HG02571 (cell line): Measurements from ENCODE around the gene SLC27A2.

Experiments
- ATAC-seq: cut with Tn5 transposase; IDR thresholded peaks from one replicate; pipeline ENCODE4 v1.9.1; 2021; ENCODE audit warnings: mild to moderate bottlenecking, moderate library complexity; ENCODE audit not compliant: unreplicated experiment

SLC27A2 gene

GRCh38 chr15:50233192-50233736 lies 51.3 kb downstream of the SLC27A2 start:
- ATAC-seq: no peak

GRCh38 chr15:50234764-50235163 lies 52.8 kb downstream of the SLC27A2 start:
- ATAC-seq: no peak

- ATAC-seq: no peak
Measured at GRCh38 chr15:50235794-50236193, 53.8 kb downstream of the SLC27A2 start.

GRCh38 chr15:50236433-50236832 lies 54.4 kb downstream of the SLC27A2 start:
- no peak for ATAC-seq

GRCh38 chr15:50238255-50238654 lies 56.3 kb downstream of the SLC27A2 start:
- no peak for ATAC-seq

- ATAC-seq: no peak
Measured at GRCh38 chr15:50241684-50242450, 59.9 kb downstream of the SLC27A2 start.

- ATAC-seq: no peak
Measured at GRCh38 chr15:50244153-50244552, 62.2 kb downstream of the SLC27A2 start.

GRCh38 chr15:50244959-50245624 lies 63.1 kb downstream of the SLC27A2 start:
- ATAC-seq: no peak

GRCh38 chr15:50246631-50247030 lies 64.6 kb downstream of the SLC27A2 start:
- no peak for ATAC-seq

GRCh38 chr15:50247819-50248655 lies 66.0 kb downstream of the SLC27A2 start:
- peak; percentile 92 for ATAC-seq

GRCh38 chr15:50248994-50249582 lies 67.1 kb downstream of the SLC27A2 start:
- no peak for ATAC-seq

- no peak for ATAC-seq
Measured at GRCh38 chr15:50249704-50250103, 67.7 kb downstream of the SLC27A2 start.

- no peak for ATAC-seq
Measured at GRCh38 chr15:50250760-50251394, 68.9 kb downstream of the SLC27A2 start.

GRCh38 chr15:50251638-50252182 lies 69.7 kb downstream of the SLC27A2 start:
- ATAC-seq: no peak

GRCh38 chr15:50252556-50252955 lies 70.6 kb downstream of the SLC27A2 start:
- ATAC-seq: no peak

GRCh38 chr15:50256188-50257041 lies 74.4 kb downstream of the SLC27A2 start:
- no peak for ATAC-seq

GRCh38 chr15:50257332-50257731 lies 75.3 kb downstream of the SLC27A2 start:
- ATAC-seq: no peak

- ATAC-seq: no peak
Measured at GRCh38 chr15:50257924-50258323, 75.9 kb downstream of the SLC27A2 start.

GRCh38 chr15:50259276-50259675 lies 77.3 kb downstream of the SLC27A2 start:
- ATAC-seq: no peak
